T-helper 2 cell treated with Interferon-gamma antibody and Interleukin-4, amounts not matched to agents 5 μg/mL and 100 μg/mL, for 36 hours (primary cell): ENCODE data around the gene TMC5.

Experiments
- DNase-seq: peaks from one replicate; pipeline ENCODE4 v3.0.0; 2021; ENCODE audit warnings: low spot score
- H3K27ac Mint-ChIP-seq: one replicate; pipeline ENCODE4 v1.8.0; 2021; ENCODE audit warnings: mild to moderate bottlenecking, mixed read lengths
- H3K27me3 Mint-ChIP-seq: one replicate; pipeline ENCODE4 v1.8.0; 2021; ENCODE audit warnings: low read depth, mixed read lengths
- H3K36me3 Mint-ChIP-seq: one replicate; pipeline ENCODE4 v1.8.0; 2021; ENCODE audit warnings: low read depth, mixed read lengths
- H3K4me1 Mint-ChIP-seq: one replicate; pipeline ENCODE4 v1.8.0; 2021; ENCODE audit warnings: low read depth, mixed read lengths
- H3K4me3 Mint-ChIP-seq: one replicate; pipeline ENCODE4 v1.8.0; 2022; ENCODE audit warnings: mild to moderate bottlenecking, moderate library complexity, mixed read lengths
- H3K9me3 Mint-ChIP-seq: one replicate; pipeline ENCODE4 v1.8.0; 2021; ENCODE audit warnings: mixed read lengths

Gene TMC5

GRCh38 chr16:19415918-19416317, 1.8 kb upstream of the TMC5 start:
- Mint-ChIP-seq H3K4me1 (peaks cover 4% of the 10 kb centered on the region), H3K4me3 (no peak overlapping the region), H3K36me3 (no peaks in the 10 kb centered on the region), H3K27ac (no peak overlapping the region), H3K27me3 (peaks cover 27% of the 10 kb centered on the region), H3K9me3 (no peaks in the 10 kb centered on the region)
- no peak for DNase-seq

GRCh38 chr16:19418200-19418599, 517 bp downstream of the TMC5 start:
- H3K9me3 Mint-ChIP-seq = peaks cover 4% of the 10 kb centered on the region
- H3K4me3 Mint-ChIP-seq = no peak overlapping the region
- H3K36me3 Mint-ChIP-seq = no peaks in the 10 kb centered on the region
- no peak overlapping the region for H3K27ac Mint-ChIP-seq
- DNase-seq = no peak
- H3K27me3 Mint-ChIP-seq = peaks cover 13% of the 10 kb centered on the region
- H3K4me1 Mint-ChIP-seq = no peaks in the 10 kb centered on the region

DNA sequence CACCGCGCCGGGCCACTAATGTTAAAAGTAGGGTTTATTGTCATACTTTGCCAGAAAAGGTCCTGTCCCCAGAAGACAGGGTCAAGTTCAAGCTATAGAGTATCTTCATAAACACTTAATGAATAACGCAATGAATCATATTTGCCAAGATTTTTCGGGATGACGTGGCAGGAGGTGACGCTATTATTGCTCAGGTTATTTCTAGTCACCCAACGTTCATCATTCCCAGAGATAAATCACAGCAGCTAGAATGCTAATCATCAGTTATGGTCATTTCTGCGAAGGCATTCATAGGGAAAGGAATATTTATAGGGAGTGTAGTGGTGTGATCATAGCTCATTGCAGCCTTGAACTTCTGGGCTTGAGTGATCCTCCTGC, 2.0 kb downstream of the TMC5 start:
- Mint-ChIP-seq H3K4me1 (no peaks in the 10 kb centered on the region), H3K27ac (no peak overlapping the region), H3K36me3 (no peaks in the 10 kb centered on the region), H3K4me3 (no peak overlapping the region), H3K9me3 (peaks cover 4% of the 10 kb centered on the region), H3K27me3 (peaks cover 8% of the 10 kb centered on the region)
- no peak for DNase-seq

- Mint-ChIP-seq H3K4me3 (no peak overlapping the region), H3K27ac (no peak overlapping the region), H3K36me3 (no peaks in the 10 kb centered on the region), H3K4me1 (no peaks in the 10 kb centered on the region), H3K9me3 (peaks cover 4% of the 10 kb centered on the region), H3K27me3 (peaks cover 3% of the 10 kb centered on the region)
- no peak for DNase-seq
Measured at GRCh38 chr16:19424478-19424877, 6.8 kb downstream of the TMC5 start.

GRCh38 chr16:19430345-19430744, 12.7 kb downstream of the TMC5 start:
- Mint-ChIP-seq H3K9me3 (no peaks in the 10 kb centered on the region), H3K27me3 (peaks cover 2% of the 10 kb centered on the region), H3K4me3 (no peak overlapping the region), H3K4me1 (peaks cover 6% of the 10 kb centered on the region), H3K36me3 (no peaks in the 10 kb centered on the region), H3K27ac (no peak overlapping the region)
- no peak for DNase-seq

- Mint-ChIP-seq H3K36me3 (no peaks in the 10 kb centered on the region), H3K9me3 (no peaks in the 10 kb centered on the region)
Measured at GRCh38 chr16:19431636-19432340, 14.1 kb downstream of the TMC5 start.

GRCh38 chr16:19432429-19432828, 14.7 kb downstream of the TMC5 start:
- H3K27me3 Mint-ChIP-seq = peaks cover 7% of the 10 kb centered on the region
- H3K36me3 Mint-ChIP-seq = no peaks in the 10 kb centered on the region
- H3K4me1 Mint-ChIP-seq = peaks cover 6% of the 10 kb centered on the region
- H3K9me3 Mint-ChIP-seq = no peaks in the 10 kb centered on the region
- no peak overlapping the region for H3K4me3 Mint-ChIP-seq
- no peak overlapping the region for H3K27ac Mint-ChIP-seq
- no peak for DNase-seq

More at GRCh38 chr16:19431636-19432340, 14.1 kb downstream of the TMC5 start:
- H3K27me3 Mint-ChIP-seq = peaks cover 7% of the 10 kb centered on the region
- no peak for DNase-seq
- no peak overlapping the region for H3K4me3 Mint-ChIP-seq
- peaks cover 6% of the 10 kb centered on the region for H3K4me1 Mint-ChIP-seq
- no peak overlapping the region for H3K27ac Mint-ChIP-seq

DNA sequence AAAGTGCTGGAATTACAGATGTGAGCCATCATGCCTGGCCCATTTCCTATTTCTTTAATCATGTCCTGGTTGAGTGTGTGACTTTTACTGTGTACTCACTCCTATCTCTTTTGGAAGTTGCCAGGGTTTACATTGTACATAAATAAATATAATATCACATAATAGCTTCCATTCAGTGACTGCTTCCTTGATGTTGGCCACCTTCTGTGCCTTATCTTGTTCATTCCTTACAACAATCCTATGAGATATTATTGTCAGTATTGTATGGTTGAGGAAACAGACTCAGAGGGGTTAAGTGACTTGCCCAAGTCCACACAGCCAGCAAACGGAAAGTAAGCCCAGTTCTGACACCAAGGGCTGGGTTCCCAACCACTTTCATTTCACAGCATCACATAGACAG, 16.9 kb downstream of the TMC5 start:
- peaks cover 9% of the 10 kb centered on the region for H3K27me3 Mint-ChIP-seq
- H3K9me3 Mint-ChIP-seq = no peaks in the 10 kb centered on the region
- H3K4me3 Mint-ChIP-seq = no peak overlapping the region
- H3K27ac Mint-ChIP-seq = no peak overlapping the region
- no peak for DNase-seq
- H3K36me3 Mint-ChIP-seq = no peaks in the 10 kb centered on the region
- peaks cover 6% of the 10 kb centered on the region for H3K4me1 Mint-ChIP-seq

- Mint-ChIP-seq H3K4me1 (peaks cover 6% of the 10 kb centered on the region), H3K27me3 (peaks cover 9% of the 10 kb centered on the region), H3K36me3 (no peaks in the 10 kb centered on the region), H3K9me3 (no peaks in the 10 kb centered on the region), H3K4me3 (no peak overlapping the region), H3K27ac (no peak overlapping the region)
- DNase-seq = no peak
Measured at GRCh38 chr16:19436540-19436939, 18.9 kb downstream of the TMC5 start.

GRCh38 chr16:19437280-19437679, 19.6 kb downstream of the TMC5 start:
- no peak for DNase-seq
- no peaks in the 10 kb centered on the region for H3K9me3 Mint-ChIP-seq
- peaks cover 9% of the 10 kb centered on the region for H3K27me3 Mint-ChIP-seq
- no peak overlapping the region for H3K4me3 Mint-ChIP-seq
- no peaks in the 10 kb centered on the region for H3K36me3 Mint-ChIP-seq
- H3K27ac Mint-ChIP-seq = no peak overlapping the region
- H3K4me1 Mint-ChIP-seq = peaks cover 4% of the 10 kb centered on the region

DNA sequence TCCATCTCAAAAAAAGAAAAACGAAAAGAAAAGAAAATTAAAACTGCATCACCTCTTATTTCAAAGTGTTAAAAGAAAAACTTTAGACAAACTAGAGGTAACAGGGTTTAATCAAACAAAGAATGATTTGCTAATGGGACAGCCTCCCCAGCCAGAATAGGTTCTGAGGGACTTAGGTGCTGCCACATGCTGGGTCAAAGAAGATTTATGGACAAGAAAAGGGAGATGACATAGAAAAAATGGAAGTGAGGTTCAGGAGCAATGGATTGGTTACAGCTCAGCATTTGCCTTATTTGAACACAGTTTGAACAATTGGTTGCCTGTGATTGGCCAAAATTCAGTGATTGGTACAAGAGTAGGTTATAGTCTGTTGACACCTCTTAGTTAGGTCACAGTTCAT, 21.1 kb downstream of the TMC5 start:
- H3K36me3 Mint-ChIP-seq = no peaks in the 10 kb centered on the region
- no peak overlapping the region for H3K27ac Mint-ChIP-seq
- no peaks in the 10 kb centered on the region for H3K9me3 Mint-ChIP-seq
- no peak overlapping the region for H3K4me3 Mint-ChIP-seq
- H3K27me3 Mint-ChIP-seq = peaks cover 9% of the 10 kb centered on the region
- no peaks in the 10 kb centered on the region for H3K4me1 Mint-ChIP-seq
- no peak for DNase-seq

- Mint-ChIP-seq H3K27me3 (peaks cover 9% of the 10 kb centered on the region), H3K9me3 (no peaks in the 10 kb centered on the region), H3K4me1 (no peaks in the 10 kb centered on the region), H3K27ac (no peak overlapping the region), H3K4me3 (no peak overlapping the region), H3K36me3 (no peaks in the 10 kb centered on the region)
- DNase-seq = no peak
Measured at GRCh38 chr16:19439483-19439882, 21.8 kb downstream of the TMC5 start.

DNA sequence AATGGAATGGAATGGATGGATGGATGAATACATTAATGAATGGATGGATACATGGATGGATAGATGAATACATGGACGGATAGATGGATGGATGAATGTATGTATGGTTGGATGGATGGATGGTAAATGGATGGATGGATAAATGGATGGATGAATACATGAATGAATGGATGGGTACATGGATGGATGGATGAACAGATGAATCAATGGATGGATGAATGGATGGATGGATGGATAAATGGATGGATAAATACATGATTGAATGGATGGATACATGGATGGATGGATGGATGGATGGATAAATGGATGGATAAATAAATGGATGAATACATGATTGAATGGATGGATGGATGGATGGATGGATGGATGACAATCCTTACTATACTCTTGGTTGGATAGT, 26.0 kb downstream of the TMC5 start:
- Mint-ChIP-seq H3K27ac (no peak overlapping the region), H3K27me3 (peaks cover 2% of the 10 kb centered on the region), H3K4me1 (no peaks in the 10 kb centered on the region), H3K4me3 (no peak overlapping the region), H3K9me3 (no peaks in the 10 kb centered on the region), H3K36me3 (no peaks in the 10 kb centered on the region)
- DNase-seq = no peak

DNA sequence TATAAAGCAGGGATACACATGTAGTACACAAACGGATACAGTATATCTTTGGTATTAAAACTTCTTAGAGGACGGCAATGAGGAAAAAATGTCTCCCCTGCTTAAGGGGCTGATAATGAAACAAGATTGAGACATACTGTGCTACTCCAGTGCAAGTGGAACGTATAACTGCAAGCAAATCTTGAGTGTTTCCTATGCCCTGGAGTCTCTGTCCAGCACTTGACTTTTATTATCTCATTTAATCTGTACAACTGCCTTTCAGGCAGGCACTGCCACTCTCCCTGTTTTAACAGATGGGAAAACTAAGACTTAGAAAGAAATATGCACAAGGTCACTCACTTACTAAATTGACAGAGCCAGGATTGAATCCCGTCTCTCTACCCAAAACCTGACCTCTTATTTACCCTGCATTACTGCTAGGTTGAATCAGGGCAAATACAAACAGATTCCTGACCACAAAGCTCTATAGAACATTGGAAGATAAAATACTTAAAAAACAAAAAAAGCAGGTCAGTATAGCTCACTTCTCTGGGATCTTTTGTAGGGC, 28.7 kb downstream of the TMC5 start:
- DNase-seq = no peak

DNA sequence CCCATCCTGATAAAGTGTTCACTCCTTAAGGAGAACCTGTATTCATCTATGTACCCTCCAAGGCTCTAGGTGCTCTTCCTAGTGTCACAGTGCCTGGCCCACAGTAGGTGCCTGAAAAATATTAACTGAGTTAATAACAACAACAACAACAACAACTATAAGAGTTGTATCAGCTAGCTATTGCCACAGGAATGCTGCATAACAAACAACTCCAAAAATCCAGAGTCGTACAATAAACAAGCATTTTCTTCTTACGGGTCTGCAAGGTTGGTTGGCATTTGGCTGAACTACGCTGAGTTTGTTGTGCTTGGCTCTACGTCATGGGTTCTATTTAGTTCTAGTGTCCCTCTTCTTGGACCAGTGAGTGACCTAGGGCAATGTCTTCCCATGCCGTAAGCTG, 29.2 kb downstream of the TMC5 start:
- no peak for DNase-seq
- H3K27me3 Mint-ChIP-seq = no peaks in the 10 kb centered on the region
- no peak overlapping the region for H3K27ac Mint-ChIP-seq
- H3K4me1 Mint-ChIP-seq = no peaks in the 10 kb centered on the region
- no peaks in the 10 kb centered on the region for H3K36me3 Mint-ChIP-seq
- H3K4me3 Mint-ChIP-seq = no peak overlapping the region
- no peaks in the 10 kb centered on the region for H3K9me3 Mint-ChIP-seq

More for the DNA sequence above, 28.7 kb downstream of the TMC5 start:
- Mint-ChIP-seq H3K4me3 (no peak overlapping the region), H3K36me3 (no peaks in the 10 kb centered on the region), H3K4me1 (no peaks in the 10 kb centered on the region), H3K27ac (no peak overlapping the region), H3K27me3 (no peaks in the 10 kb centered on the region), H3K9me3 (no peaks in the 10 kb centered on the region)
